ENCODE measurements around the gene ESPL1. TPM values are rescaled to one million over a fixed set of nuclear protein-coding genes. Genes with fewer than 3 reads are reported as not detected.

Gene ESPL1
- total and polyA plus RNA-seq, 2 of the 13 experiments (the other 11 are each of a cell fraction or from before 2014, with no cell fraction given), result 5.8 to 11.5 TPM

DNA sequence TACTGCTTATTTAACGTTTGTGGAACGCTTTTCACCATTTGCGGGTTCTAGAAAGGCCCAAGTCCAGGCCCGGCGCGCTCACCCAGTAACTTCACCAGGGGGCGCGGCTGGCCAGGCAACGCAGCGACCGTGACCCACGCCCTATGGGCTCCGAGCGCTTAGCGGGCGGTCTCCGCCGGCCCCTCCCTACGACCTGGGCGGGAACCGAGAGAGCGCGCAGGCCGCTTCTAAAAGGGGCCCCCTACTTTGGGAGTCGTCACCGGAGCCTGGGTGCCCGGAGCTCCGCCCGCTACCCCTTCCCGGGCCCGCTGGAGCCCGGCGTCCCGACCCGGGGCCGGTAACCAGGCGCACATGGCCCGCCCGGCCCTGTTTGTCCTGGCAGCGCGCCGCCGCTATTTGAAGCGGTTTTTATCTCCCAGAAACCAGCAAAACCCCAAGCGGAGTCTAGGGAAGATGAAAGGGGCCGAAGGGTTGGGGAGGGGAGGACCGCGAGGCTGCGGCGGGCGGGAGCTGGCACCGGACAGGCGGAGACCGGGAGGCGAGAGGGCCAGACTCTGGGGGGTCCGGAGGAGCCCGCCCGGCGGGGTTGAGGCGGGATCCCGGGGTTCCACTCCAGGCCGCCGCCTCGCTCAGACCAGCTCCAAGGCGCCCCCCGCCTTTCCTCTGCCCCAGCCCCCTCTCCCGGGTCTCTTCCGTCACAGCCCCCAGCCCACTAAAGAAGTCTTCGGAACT is 56.8 kb downstream of the ESPL1 start (continued):
- TF ChIP-seq MEIS1 (CRISPR knock-in tag; IDR thresholded peaks at IDR 0.05; ENCODE audit: borderline replicate concordance) (peak; percentile 42; the same call in 1 of the 2 replicates), ZNF749 (CRISPR knock-in tag; IDR thresholded peaks at IDR 0.05; ENCODE audit: borderline replicate concordance) (peak; percentile 41; the same call in 1 of the 2 replicates), MXD4 (CRISPR knock-in tag; IDR thresholded peaks at IDR 0.05) (peak; percentile 76; the same call in 1 of the 2 replicates), ZNF30 (CRISPR knock-in tag; IDR thresholded peaks at IDR 0.05) (no peak), HNF4A (CRISPR knock-in tag; IDR thresholded peaks at IDR 0.05) (peak; percentile 70), ZFP82 (CRISPR knock-in tag; IDR thresholded peaks at IDR 0.05; ENCODE audit: borderline replicate concordance) (peak; percentile 69; the same call in 1 of the 2 replicates), SNAPC2 (CRISPR knock-in tag; IDR thresholded peaks at IDR 0.05) (peak; percentile 74), ZIK1 (CRISPR knock-in tag; IDR thresholded peaks at IDR 0.05; ENCODE audit: borderline replicate concordance, low read depth) (no peak), ZSCAN29 (CRISPR knock-in tag; conservative IDR thresholded peaks at IDR 0.05) (peak; percentile 93), GABPB1 (CRISPR knock-in tag; IDR thresholded peaks at IDR 0.05) (peak; percentile 80; the same call in 1 of the 2 replicates)
- TF ChIP-seq, protein P1, sequence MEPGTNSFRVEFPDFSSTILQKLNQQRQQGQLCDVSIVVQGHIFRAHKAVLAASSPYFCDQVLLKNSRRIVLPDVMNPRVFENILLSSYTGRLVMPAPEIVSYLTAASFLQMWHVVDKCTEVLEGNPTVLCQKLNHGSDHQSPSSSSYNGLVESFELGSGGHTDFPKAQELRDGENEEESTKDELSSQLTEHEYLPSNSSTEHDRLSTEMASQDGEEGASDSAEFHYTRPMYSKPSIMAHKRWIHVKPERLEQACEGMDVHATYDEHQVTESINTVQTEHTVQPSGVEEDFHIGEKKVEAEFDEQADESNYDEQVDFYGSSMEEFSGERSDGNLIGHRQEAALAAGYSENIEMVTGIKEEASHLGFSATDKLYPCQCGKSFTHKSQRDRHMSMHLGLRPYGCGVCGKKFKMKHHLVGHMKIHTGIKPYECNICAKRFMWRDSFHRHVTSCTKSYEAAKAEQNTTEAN (CRISPR knock-in tag; conservative IDR thresholded peaks at IDR 0.05), result no peak
- TF ChIP-seq, protein P2, sequence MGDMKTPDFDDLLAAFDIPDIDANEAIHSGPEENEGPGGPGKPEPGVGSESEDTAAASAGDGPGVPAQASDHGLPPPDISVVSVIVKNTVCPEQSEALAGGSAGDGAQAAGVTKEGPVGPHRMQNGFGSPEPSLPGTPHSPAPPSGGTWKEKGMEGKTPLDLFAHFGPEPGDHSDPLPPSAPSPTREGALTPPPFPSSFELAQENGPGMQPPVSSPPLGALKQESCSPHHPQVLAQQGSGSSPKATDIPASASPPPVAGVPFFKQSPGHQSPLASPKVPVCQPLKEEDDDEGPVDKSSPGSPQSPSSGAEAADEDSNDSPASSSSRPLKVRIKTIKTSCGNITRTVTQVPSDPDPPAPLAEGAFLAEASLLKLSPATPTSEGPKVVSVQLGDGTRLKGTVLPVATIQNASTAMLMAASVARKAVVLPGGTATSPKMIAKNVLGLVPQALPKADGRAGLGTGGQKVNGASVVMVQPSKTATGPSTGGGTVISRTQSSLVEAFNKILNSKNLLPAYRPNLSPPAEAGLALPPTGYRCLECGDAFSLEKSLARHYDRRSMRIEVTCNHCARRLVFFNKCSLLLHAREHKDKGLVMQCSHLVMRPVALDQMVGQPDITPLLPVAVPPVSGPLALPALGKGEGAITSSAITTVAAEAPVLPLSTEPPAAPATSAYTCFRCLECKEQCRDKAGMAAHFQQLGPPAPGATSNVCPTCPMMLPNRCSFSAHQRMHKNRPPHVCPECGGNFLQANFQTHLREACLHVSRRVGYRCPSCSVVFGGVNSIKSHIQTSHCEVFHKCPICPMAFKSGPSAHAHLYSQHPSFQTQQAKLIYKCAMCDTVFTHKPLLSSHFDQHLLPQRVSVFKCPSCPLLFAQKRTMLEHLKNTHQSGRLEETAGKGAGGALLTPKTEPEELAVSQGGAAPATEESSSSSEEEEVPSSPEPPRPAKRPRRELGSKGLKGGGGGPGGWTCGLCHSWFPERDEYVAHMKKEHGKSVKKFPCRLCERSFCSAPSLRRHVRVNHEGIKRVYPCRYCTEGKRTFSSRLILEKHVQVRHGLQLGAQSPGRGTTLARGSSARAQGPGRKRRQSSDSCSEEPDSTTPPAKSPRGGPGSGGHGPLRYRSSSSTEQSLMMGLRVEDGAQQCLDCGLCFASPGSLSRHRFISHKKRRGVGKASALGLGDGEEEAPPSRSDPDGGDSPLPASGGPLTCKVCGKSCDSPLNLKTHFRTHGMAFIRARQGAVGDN (CRISPR knock-in tag; IDR thresholded peaks at IDR 0.05), result peak; percentile 95
- TF ChIP-seq, protein P3, sequence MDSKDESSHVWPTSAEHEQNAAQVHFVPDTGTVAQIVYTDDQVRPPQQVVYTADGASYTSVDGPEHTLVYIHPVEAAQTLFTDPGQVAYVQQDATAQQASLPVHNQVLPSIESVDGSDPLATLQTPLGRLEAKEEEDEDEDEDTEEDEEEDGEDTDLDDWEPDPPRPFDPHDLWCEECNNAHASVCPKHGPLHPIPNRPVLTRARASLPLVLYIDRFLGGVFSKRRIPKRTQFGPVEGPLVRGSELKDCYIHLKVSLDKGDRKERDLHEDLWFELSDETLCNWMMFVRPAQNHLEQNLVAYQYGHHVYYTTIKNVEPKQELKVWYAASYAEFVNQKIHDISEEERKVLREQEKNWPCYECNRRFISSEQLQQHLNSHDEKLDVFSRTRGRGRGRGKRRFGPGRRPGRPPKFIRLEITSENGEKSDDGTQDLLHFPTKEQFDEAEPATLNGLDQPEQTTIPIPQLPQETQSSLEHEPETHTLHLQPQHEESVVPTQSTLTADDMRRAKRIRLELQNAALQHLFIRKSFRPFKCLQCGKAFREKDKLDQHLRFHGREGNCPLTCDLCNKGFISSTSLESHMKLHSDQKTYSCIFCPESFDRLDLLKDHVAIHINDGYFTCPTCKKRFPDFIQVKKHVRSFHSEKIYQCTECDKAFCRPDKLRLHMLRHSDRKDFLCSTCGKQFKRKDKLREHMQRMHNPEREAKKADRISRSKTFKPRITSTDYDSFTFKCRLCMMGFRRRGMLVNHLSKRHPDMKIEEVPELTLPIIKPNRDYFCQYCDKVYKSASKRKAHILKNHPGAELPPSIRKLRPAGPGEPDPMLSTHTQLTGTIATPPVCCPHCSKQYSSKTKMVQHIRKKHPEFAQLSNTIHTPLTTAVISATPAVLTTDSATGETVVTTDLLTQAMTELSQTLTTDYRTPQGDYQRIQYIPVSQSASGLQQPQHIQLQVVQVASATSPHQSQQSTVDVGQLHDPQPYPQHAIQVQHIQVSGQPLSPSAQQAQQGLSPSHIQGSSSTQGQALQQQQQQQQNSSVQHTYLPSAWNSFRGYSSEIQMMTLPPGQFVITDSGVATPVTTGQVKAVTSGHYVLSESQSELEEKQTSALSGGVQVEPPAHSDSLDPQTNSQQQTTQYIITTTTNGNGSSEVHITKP (CRISPR knock-in tag; IDR thresholded peaks at IDR 0.05; ENCODE audit: low read depth), result peak; percentile 58; the same call in 1 of the 2 replicates
- TF ChIP-seq, protein P4, sequence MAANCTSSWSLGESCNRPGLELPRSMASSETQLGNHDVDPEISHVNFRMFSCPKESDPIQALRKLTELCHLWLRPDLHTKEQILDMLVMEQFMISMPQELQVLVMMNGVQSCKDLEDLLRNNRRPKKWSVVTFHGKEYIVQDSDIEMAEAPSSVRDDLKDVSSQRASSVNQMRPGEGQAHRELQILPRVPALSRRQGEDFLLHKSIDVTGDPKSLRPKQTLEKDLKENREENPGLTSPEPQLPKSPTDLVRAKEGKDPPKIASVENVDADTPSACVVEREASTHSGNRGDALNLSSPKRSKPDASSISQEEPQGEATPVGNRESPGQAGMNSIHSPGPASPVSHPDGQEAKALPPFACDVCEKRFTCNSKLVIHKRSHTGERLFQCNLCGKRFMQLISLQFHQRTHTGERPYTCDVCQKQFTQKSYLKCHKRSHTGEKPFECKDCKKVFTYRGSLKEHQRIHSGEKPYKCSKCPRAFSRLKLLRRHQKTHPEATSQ (CRISPR knock-in tag; IDR thresholded peaks at IDR 0.05; ENCODE audit: borderline replicate concordance), result peak; percentile 55; the same call in 1 of the 2 replicates

Data from HepG2 (cell line).